GM12892 (cell line): ENCODE results near the gene TREX2.

Experiments
- POLR2A ChIP-seq: IDR thresholded peaks from 2 replicates; pipeline ENCODE4 v1.6.1; 2011; ENCODE audit warnings: low read depth, low read length, control low read depth
- POLR2AphosphoS5 ChIP-seq: IDR thresholded peaks from 2 replicates; pipeline ENCODE4 v1.6.1; 2011; ENCODE audit warnings: low read depth, low read length, control low read depth
- TAF1 ChIP-seq: IDR thresholded peaks from 2 replicates; pipeline ENCODE4 v1.6.1; 2011; ENCODE audit warnings: low read depth, mild to moderate bottlenecking, control low read depth, low read length, borderline replicate concordance

GRCh38 chrX:153421856-153422255 lies 24.0 kb downstream of the TREX2 start:
- TF ChIP-seq TAF1 (no peak), POLR2A (no peak), POLR2AphosphoS5 (no peak)
